Measurements from ENCODE around the gene SMNDC1. TPM values are rescaled to one million over a fixed set of nuclear protein-coding genes. Genes with fewer than 3 reads are reported as not detected.
A peak's percentile ranks its signal among the peaks of the same experiment; 100 is the strongest.

The SMNDC1 gene
- total and polyA plus RNA-seq, 10 of the 15 experiments (the other 5 are each of a cell fraction or from before 2014, with no cell fraction given) = 4.6 to 37.2 (median 18.1) TPM

- TF ChIP-seq MLLT1 (IDR thresholded peaks at IDR 0.05) = peak; percentile 65; the same call in 1 of the 2 replicates
- TF ChIP-seq EED (IDR thresholded peaks at IDR 0.05; ENCODE audit: low read depth) = 0 out of 2 replicates have a peak, but pooled peaks have one; percentile 21
- TF ChIP-seq BACH1 (IDR thresholded peaks at IDR 0.05; ENCODE audit: borderline replicate concordance) = no peak
- no peak for TF ChIP-seq MTA3 (IDR thresholded peaks at IDR 0.05; ENCODE audit: borderline replicate concordance, low read length)
- TF ChIP-seq NFYA (IDR thresholded peaks at IDR 0.05; ENCODE audit: borderline replicate concordance, low read depth, low read length) = no peak
- peak; percentile 13; the same call in 1 of the 2 replicates for TF ChIP-seq ZNF592 (IDR thresholded peaks at IDR 0.05)
- TF ChIP-seq PRDM15 (CRISPR knock-in tag; IDR thresholded peaks at IDR 0.05) = no peak
- TF ChIP-seq ZBTB4 (CRISPR knock-in tag; IDR thresholded peaks at IDR 0.05) = no peak
- peak; percentile 75 for TF ChIP-seq PKNOX1 (IDR thresholded peaks at IDR 0.05)
- TF ChIP-seq HDGF (IDR thresholded peaks at IDR 0.05) = peak; percentile 41; the same call in 1 of the 2 replicates
- peak; percentile 41; the same call in 1 of the 2 replicates for TF ChIP-seq MTA2 (IDR thresholded peaks at IDR 0.05; ENCODE audit: low read depth)
- TF ChIP-seq CEBPB (IDR thresholded peaks at IDR 0.05; ENCODE audit: borderline replicate concordance in 1 of 2, low read depth in 2 of 2, low read length in 2 of 2) = no peak
- TF ChIP-seq MEF2A (IDR thresholded peaks at IDR 0.05; ENCODE audit: insufficient read depth, low read depth, low read length) = 0 out of 2 replicates have a peak, but pooled peaks have one; percentile 46
Measured at GRCh38 chr10:110354322-110354766, 49.6 kb upstream of the SMNDC1 start (continued).
